HG02852 (cell line): ENCODE data around the gene URB1.

ENCODE experiments used
- ATAC-seq: cut with Tn5 transposase; IDR thresholded peaks from one replicate; pipeline ENCODE4 v1.9.1; 2021; ENCODE audit warnings: mild to moderate bottlenecking, moderate library complexity; ENCODE audit not compliant: unreplicated experiment

URB1 gene

GRCh38 chr21:32347351-32347750, 45.5 kb downstream of the URB1 start:
- ATAC-seq = no peak

- no peak for ATAC-seq
These were observed 45.9 kb downstream of the URB1 start for GRCh38 chr21:32346951-32347350.

- no peak for ATAC-seq
These were observed 51.7 kb downstream of the URB1 start for GRCh38 chr21:32340863-32341848.

- ATAC-seq = no peak
These were observed 54.4 kb downstream of the URB1 start for GRCh38 chr21:32338209-32338921.

GRCh38 chr21:32337206-32337605, 55.6 kb downstream of the URB1 start:
- ATAC-seq = no peak

GRCh38 chr21:32336711-32337110, 56.1 kb downstream of the URB1 start:
- ATAC-seq = no peak

GRCh38 chr21:32335601-32336575, 56.9 kb downstream of the URB1 start:
- no peak for ATAC-seq

- no peak for ATAC-seq
These were observed 57.8 kb downstream of the URB1 start for GRCh38 chr21:32334980-32335531.

GRCh38 chr21:32333953-32334673, 58.7 kb downstream of the URB1 start:
- ATAC-seq = no peak

- no peak for ATAC-seq
These were observed 60.3 kb downstream of the URB1 start for GRCh38 chr21:32332463-32332951.

- no peak for ATAC-seq
These were observed 61.1 kb downstream of the URB1 start for GRCh38 chr21:32331444-32332305.

- no peak for ATAC-seq
These were observed 62.0 kb downstream of the URB1 start for GRCh38 chr21:32330784-32331311.

- ATAC-seq = no peak
These were observed 63.0 kb downstream of the URB1 start for GRCh38 chr21:32329776-32330175.

GRCh38 chr21:32329331-32329730, 63.5 kb downstream of the URB1 start:
- ATAC-seq = no peak

GRCh38 chr21:32328595-32328994, 64.2 kb downstream of the URB1 start:
- no peak for ATAC-seq

GRCh38 chr21:32325706-32326105, 67.1 kb downstream of the URB1 start:
- no peak for ATAC-seq

GRCh38 chr21:32322676-32323075, 70.1 kb downstream of the URB1 start:
- no peak for ATAC-seq

GRCh38 chr21:32322103-32322502, 70.7 kb downstream of the URB1 start:
- ATAC-seq = no peak
